Measurements from ENCODE around the gene ZFP36L2.
"Not testable (repeated sequence)": the region's sequence is repeated elsewhere in the genome, so short reads cannot be mapped to it uniquely, and the experiment has no call there.

Gene ZFP36L2

GRCh38 chr2:43206602-43207001 lies 19.8 kb downstream of the ZFP36L2 start:
- DNase-seq, result no peak

GRCh38 chr2:43203373-43203772 lies 23.0 kb downstream of the ZFP36L2 start:
- no peak for DNase-seq

- no peak for DNase-seq
These were observed 24.1 kb downstream of the ZFP36L2 start for GRCh38 chr2:43202289-43202688.

GRCh38 chr2:43201497-43201896 lies 24.9 kb downstream of the ZFP36L2 start:
- DNase-seq, result no peak

GRCh38 chr2:43201016-43201415 lies 25.4 kb downstream of the ZFP36L2 start:
- DNase-seq, result no peak

GRCh38 chr2:43199492-43200488 lies 26.6 kb downstream of the ZFP36L2 start:
- no peak for DNase-seq

GRCh38 chr2:43198263-43198662 lies 28.1 kb downstream of the ZFP36L2 start:
- no peak for DNase-seq

GRCh38 chr2:43197588-43197896 lies 28.9 kb downstream of the ZFP36L2 start:
- DNase-seq, result no peak

- no peak for DNase-seq
These were observed 29.4 kb downstream of the ZFP36L2 start for GRCh38 chr2:43196768-43197587.

- no peak for DNase-seq
These were observed 32.1 kb downstream of the ZFP36L2 start for GRCh38 chr2:43194121-43194869.

- no peak for DNase-seq
These were observed 32.7 kb downstream of the ZFP36L2 start for GRCh38 chr2:43193652-43194120.

GRCh38 chr2:43192744-43193651 lies 33.4 kb downstream of the ZFP36L2 start:
- DNase-seq, result no peak

- no peak for DNase-seq
These were observed 34.4 kb downstream of the ZFP36L2 start for GRCh38 chr2:43191947-43192516.

- DNase-seq, result no peak
These were observed 35.9 kb downstream of the ZFP36L2 start for GRCh38 chr2:43190311-43191052.

GRCh38 chr2:43189861-43190260 lies 36.5 kb downstream of the ZFP36L2 start:
- not testable (repeated sequence) for DNase-seq

GRCh38 chr2:43188561-43189386 lies 37.6 kb downstream of the ZFP36L2 start:
- DNase-seq, result no peak

GRCh38 chr2:43186679-43187374 lies 39.6 kb downstream of the ZFP36L2 start:
- no peak for DNase-seq

GRCh38 chr2:43186321-43186678 lies 40.1 kb downstream of the ZFP36L2 start:
- DNase-seq, result no peak

- DNase-seq, result no peak
These were observed 41.3 kb downstream of the ZFP36L2 start for GRCh38 chr2:43185146-43185545.
